NCI-H1105 (cell line): Measurements from ENCODE around the gene GLIS1.
"Not testable (repeated sequence)": the region's sequence is repeated elsewhere in the genome, so short reads cannot be mapped to it uniquely, and the experiment has no call there.

Experiments
- DNase-seq: peaks from one replicate; lab custom pipeline; 2025; lab: John Stamatoyannopoulos, UW

Gene GLIS1

DNA sequence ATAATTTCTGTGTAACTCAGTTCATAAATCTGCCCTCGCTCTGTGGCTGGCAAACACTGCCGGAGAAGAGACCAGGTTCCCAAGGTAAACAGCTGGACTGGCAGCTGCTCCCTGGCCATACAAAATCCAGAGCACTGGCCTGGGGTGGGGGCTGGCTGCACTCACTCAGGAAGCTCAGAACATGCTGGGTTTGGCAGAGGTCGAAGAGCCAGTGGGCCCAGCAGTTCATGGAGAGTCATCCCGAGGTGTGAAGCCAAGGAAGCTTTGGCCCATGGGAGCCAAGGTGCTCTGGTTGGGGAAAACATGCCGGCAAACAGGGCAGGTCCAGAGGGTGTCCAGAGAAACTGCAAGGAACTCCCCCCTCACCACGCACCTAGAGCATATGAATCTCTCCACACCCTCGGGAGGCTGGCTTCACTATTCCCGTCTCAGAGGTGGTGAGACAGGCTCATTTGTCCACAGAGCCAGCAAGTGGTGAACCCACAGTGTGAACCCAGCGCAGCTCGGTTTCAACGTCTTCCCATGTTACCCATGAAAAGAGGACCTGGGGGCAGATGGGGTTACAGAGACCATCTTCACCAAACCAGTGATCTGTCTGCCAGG, 177.4 kb downstream of the GLIS1 start:
- DNase-seq, result no peak

DNA sequence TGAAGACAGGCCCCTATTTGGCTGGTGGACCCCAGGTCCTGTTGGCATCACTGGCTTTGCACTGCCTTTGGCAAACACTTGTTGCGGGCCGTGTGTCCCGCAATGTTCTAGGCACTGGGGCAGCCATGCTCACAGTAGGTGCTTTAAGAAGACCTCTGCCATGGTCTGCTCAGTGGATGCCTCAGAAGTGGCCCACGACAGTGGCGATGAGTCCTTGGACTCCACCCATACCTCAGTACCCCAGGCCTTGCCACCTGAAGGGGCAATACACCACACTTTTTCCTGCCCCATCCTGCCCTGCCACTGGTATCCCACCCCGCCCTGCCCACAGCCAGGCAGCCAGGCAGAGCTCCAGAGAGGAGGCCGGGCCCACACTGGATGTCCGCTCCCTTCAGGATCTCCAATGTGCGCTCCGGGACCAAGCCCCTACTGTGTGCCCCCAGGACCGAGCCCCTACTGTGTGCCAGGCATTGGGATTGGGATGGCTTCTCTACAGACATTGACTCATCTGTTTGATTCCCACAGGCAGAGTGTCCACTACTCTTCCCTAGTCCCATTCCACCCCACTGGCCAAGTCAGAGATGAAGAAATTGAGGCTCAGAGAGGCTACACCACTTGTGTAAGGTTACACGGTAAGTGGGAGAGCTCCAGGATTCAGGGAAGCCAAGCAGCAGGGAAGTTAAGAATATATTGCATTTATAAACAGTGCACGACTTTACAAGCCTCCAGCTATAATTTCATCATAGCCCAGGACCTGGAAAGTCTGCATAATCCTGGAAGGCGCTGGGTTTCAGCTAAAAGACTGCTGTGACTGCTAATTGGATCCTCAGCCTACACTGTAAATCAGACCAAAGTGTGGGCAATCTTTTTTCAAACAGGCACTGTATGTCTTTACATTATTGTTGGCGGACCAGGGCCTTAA, 178.1 kb downstream of the GLIS1 start:
- DNase-seq, result no peak

DNA sequence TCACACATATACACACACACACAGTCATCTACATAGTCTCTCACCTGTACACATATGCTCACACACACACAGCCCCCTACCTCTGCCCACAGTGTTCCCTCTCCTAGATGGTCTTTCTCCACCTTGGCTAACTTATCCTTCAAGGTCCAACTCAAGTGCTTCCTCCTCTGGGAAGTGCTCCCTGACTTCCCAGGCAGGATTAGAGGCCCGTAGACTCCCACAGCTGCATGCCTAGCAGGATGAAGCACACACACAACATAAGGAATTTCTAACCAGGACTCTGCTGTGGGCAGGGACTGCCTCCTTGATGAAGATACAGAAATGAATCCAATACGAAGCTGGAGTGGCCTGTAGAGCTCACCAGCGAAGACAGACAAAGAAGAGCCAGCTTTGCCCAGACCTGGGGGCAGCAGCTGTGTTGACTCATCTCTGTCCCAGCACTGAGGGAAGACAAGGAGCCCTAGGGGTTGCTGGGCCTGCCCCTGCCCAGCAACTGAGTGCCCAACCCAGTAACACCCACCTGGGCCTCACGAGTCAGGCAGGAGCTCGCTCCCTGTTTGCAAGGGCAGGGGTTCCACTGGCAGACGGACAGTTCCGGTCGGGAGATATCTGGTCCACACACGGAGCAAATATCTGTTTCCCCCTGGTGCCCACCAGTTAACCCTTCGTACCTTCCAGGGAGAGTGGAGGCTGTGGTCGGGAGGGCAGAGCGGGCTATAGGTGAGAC, 178.9 kb downstream of the GLIS1 start:
- DNase-seq, result no peak

DNA sequence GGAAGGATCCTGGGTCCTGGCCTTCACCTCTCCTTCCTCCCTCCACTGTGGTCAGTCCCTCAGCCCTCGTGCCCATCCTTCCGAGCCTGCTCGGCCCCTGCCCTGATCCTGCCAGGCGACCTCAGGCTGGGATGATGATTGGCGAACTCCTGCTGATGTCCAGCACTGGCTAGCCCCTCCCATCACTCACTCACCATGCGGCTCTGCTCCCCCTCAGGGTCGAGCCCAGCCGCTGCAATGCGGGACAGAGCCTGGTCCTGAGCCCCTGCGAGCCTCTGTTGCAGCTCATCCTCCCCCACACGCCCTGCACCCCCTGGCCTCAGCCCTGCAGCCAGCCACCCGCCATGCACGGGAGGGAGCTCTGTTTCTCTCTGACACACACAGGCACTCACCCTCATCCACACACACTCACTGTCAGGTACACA, 179.6 kb downstream of the GLIS1 start:
- no peak for DNase-seq

DNA sequence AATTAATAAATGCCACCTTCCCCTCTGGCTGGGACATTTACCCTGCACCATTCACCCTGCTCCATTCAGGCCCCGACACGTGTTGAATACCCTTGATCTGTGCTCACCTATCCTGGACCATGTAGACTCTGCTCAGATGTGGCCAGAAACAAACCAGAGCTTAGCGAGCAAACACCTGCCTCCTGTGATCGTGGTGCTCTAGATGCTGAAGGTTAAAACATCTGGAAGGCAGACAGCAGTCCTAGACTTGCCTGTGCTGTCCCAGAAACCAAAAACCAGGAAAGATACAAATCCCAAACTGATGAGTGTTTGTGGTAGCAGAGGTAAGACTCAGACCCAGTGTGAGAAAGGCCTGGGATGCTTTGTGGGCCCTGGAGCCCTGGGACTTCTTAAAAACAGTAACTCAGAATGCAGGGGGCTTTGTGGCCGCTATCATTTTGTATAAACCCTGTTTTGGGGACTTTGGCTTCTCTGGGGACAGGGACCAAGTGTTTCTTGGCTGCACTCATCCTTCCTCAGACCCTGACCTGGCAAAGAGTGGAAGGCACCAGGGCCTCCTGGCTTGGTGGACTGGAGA, 180.1 kb downstream of the GLIS1 start:
- no peak for DNase-seq

DNA sequence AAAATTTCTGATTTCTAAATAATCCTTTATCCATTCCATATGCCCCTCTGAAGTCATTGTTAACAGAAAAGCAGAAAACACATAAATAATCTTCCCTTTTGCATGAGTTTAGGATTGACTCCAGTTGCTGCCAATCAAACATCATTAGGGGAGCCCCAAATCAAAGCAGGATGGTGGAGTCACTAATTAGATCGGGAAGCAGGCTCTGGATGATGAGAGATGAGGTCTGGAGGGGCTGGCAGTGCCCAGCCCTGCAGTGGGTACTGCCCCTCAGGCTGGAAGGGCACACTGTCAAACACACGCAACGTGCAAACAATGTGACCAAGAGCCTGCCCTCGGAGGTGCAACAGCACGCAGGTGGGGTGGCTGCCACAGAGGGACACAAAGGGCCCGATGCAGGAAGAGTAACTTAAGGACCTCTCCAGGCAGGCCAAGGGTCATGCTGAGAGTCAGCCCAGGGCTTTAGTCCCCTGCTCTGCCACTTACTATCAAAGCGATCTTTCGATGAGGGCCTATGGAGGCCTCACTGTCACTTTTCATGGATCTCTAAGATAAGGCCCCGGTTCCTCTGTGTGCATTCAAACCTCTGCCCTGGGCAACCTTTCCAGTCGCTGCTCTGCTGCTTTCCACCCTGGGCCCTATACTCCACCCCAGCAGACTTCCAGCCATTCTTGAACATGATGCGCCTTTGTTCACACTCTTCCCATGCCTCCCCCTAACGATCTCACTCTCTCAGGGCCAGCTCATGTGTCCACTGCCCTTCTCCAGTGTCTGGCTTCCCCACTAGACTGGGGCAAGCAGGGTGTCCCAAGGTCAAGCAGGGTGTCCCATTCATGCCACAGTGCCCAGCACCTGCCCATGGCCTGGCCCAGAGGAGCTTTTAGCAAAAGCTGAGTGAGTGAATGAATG, 180.9 kb downstream of the GLIS1 start:
- DNase-seq, result no peak

DNA sequence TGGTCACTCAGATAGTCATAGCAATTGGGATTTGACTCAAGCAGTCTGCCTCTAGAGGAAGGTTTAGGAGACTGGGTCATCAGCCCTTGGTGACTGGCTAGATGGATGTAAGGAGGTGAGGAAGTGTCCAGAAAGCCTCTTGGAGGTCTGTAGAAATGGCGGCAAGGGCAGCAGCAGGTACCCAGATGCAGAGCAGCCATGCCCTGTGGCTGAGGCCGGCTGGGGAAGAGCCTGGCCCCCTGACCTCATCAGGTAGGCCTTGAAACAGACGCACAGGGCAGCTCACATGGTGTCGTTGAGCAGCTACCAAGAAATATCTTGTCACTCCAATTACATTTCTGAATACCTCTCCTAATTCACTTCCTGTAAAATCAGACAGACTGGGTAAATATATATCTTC, 181.6 kb downstream of the GLIS1 start:
- DNase-seq, result no peak

DNA sequence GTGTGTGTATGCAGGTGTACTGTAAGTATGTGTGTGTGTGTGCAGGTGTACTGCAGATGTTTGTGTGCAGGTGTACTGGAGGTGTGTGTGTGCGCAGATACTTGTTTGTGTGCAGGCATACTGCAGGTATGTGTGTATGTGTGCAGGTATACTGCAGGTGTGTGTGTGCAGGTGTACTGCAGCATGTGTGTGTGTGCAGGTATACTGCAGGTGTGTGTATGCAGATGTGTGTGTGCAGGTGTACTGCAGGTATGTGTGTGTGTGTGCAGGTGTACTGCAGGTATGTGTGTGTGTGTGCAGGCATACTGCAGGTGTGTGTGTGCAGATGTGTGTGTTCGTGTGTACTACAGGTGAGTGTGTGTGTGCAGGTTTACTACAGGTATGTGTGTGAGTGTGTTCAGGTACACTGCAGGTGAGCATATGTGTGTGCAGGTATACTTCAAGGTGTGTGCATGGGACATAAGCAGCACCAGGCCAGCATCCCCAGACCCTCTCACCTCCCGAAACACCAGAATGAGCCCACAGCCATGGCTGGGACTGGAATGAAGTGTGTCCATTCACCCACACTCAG, 182.2 kb downstream of the GLIS1 start:
- DNase-seq, result no peak

DNA sequence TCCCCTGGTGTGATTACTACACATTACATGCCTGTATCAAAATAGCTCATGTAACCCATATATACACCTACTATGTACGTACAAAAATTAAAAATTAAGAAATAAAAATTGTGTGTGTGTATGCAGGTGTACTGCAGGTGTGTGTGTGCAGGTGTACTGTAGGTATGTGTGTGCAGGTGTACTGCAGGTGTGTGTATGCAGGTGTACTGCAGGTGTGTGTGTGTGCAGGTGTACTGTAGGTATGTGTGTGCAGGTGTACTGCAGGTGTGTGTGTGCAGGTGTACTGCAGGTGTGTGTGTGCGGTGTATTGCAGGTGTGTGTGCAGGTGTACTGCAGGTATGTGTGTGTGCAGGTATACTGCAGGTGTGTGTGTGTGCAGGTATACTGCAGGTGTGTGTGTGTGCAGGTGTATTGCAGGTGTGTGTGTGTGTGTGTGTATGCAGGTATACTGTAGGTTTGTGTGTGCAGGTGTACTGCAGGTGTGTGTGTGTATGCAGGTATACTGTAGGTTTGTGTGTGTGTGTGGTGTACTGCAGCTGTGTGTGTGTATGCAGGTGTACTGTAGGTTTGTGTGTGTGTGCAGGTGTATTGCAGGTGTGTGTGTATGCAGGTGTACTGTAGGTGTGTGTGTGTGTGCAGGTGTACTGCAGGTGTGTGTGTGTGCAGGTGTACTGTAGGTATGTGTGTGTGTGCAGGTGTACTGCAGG, 183.2 kb downstream of the GLIS1 start:
- DNase-seq, result not testable (repeated sequence)

DNA sequence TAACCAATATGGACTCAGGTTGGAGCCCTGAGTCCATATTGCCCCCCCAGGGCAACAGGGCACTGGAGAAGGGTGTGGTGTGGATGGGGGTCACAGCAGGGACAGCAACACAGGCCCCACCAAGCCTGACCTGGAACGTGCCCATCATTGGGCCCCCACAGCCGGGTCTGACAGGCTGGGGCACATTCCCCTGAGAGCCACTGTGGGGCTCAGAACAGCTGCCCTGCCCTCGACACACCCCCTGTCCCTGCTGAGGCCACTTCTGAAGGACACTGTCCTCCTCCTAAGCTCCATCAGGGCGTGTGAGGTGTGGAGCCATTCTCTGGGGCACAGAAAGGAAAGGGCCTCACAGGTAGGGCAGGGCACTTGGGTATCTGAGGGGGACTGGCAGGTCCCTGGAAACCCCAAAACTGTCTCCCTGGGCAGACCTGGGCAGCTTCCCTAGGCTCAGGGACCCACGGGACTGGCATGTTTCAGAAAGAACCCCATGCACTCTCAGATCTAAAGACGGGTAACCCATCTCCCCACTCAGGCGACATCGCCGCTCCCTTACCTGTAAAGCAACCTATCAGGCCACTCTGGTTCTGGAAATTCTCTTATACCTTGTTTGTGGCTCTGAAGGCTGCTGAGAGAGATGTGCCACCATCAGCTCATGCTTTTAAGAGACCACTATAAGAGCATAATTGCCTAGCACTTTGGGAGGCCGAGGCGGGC, 184.2 kb downstream of the GLIS1 start:
- DNase-seq, result no peak

DNA sequence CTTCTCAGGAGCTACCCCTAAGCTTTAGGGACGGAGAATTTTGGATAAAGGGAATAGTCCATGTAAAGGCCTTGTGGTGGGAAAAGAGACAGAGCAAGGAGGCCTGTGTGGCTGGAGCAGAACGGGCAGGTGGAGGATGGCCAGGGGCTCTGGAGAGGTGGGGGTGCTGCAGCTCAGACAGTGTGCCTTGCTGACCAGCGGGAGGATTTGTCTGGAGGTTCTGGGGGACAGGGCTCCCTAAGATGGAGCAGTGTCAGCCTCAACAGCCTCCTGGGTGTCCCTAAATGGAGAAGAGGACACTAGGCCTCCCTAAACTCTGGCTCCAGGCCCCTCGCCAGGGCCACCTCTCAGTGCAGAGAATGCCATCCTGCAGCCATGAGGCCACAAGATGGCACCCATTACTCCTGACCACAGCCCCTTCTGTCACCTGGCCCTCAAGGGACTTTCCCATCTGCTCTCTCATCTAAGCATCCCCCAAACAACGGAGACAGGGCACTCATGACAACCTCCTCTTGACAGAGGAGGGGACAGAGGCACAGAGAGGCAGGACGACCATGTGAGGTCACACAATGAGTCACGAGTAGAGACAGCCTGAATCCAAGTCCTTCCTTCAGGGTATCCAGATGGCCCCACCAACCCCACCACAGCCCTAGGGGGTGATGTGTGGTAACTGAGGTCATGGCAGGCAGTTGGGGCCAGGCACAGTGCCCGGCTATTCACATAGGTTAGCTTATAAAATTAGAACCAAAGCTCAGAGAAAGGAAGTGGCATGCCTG, 185.0 kb downstream of the GLIS1 start:
- no peak for DNase-seq

DNA sequence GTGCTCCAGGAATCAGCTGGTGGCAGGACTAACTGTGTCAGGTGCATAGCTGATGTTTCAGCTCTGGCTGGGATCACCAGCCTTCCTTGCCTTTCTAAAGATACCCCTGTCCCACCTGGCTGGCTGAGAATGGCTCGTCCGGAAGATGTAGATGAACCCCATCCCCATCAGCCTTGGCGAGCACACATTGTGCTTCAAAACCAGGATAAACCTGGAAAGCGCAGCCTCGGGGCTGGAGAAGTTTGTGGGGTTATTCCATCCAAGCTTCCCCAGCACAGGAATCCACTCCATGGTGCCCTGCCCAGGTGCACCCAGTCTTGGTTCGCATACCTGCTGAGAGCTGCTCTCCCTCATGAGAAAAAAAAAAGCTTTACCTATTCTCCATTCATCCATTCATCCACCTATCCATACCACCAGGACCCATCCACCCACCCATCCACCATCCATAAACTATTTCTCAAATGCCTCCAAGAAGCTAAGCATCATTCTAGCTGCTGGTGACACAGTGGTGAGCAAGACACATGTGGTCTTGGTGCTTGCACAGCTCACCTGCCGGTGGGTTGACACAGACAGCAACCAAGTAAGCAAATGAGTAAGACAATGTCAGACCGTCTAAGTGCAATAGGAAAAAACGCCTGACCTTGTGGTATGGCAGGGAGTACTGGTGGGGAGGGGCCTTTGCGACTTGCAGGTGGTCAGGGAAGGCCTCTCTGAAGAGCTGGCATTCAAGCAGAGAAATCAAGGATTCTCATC, 185.8 kb downstream of the GLIS1 start:
- no peak for DNase-seq

DNA sequence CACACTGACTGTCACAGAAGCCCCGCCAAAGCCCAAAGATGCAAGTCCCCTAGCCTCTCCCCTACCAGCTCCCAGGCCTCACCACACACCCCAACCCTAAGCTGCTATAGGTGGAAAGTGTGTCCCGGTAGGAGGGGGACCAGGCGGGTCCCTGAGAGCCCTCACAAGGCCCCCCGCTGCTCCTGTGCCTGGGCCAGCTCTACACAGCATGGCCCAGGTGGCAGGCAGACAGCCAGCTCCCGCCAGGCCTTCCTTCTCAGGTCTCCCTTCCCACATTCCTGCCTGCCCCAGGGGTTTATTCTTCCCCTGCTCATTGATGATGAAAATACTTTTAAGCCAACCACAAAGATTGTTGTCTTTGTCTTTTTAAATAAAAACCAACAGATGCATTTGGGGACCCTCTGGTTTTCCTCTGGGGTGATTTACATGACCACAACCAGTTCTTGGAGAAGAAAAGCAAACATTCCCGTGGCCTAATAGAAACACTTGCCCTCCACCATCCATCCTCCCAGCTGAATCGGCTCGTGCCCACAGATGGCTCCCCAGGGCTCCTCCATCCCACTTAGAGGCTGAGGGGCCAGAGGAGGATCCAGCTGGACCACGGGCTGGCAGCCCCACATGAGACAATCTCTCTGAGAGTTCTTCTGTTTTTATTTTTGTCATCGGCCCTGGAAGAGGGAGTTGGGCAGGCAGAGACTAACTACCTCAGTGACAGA, 186.7 kb downstream of the GLIS1 start:
- no peak for DNase-seq

DNA sequence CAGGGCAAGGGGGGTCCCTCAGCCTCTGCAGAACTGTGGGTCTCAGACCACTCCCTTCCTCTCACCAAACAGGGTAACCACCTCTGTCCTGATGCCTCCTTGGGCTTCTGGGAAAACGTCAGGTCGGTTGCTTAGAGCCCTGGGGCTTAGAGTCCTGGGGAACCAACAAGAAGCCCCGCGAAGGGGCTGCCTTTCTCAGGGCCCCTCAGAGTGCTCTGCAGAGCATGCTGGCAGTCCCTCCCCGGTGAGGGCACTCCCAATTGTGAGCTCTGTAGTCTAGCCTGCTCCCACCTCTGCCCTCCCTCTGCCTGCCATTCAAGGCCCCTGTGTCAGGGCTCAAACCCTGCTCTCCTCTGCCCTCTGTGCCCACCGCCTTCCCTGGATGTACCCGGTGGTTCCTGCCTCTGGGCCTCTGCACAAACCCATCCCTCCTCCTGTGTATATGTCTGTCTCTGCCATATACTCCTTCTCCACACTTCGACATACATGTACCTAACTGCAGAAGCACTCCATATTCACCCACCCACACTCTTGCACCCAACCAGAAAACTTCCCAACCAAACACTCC, 187.5 kb downstream of the GLIS1 start:
- DNase-seq, result no peak

DNA sequence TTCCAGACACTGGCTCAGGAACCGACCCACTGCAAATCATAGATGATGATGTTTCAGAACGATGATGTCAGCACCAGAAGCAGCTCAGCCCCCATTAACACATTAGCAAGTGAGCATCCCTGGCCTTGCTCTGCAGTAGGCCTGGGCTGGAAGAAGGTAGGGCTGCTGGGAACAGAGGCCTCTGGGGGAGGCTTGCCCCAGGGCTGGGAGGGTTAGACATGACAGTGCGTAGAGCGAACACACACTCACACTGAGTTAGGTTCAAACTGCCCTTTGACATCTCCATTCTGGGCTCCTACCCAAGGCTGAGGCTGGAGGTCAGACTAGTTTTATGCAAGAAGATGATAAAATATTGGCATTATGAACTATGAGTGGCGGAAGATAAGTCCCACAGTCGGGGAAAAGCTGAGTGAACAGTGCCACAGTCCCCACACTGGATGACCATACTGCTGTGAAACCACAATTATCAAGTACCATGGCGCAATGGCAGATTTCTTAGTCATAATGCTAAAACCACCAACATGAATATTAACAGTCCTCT, 188.7 kb downstream of the GLIS1 start:
- no peak for DNase-seq

DNA sequence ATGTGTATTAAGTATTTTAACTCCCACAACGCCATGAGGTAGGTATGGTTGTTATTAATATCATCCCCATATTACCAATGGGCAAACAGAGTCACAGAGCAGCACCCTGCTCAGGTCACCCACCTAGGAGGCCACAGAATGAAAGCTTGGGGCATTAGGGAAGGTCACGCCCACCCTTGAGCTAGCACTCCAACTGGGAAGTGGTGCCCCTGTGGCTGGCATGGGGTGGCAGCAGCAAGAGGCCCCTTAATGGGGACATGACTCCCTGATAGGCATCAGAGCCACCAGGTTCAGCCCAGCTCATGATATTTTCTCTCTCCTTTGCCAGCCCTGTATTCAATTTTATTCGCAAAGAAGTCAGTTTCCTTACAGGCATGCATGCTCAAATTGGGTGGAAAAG, 189.2 kb downstream of the GLIS1 start:
- DNase-seq, result no peak

DNA sequence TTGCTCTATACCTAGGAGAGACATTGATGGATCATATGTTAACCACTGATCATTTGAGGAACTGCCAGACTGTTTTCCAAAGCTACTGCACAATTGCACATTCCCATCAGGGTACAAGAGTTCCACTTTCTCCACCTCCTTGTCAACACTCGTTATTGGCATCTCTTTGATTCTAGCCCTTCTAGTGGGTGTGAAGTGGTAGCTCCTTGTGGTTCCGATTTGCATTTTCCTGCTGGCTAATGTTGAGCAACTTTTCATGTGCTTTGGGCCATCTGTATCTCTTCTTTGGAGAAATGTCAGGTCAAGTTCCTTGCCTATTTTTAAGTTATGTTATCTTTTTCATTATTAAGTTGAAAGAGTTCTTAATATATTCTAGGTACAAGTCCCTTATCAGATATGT, 189.7 kb downstream of the GLIS1 start:
- DNase-seq, result no peak
